HG02798 (cell line): ENCODE measurements around the gene CBY1.

Experiments
- ATAC-seq: cut with Tn5 transposase; IDR thresholded peaks from one replicate; pipeline ENCODE4 v1.9.1; 2021; ENCODE audit warnings: mild to moderate bottlenecking; ENCODE audit not compliant: unreplicated experiment, poor library complexity

The CBY1 gene

GRCh38 chr22:38719196-38719595 is 62.8 kb downstream of the CBY1 start:
- ATAC-seq = no peak

- ATAC-seq = no peak
These were observed 63.9 kb downstream of the CBY1 start for GRCh38 chr22:38720350-38720749.

- no peak for ATAC-seq
These were observed 65.1 kb downstream of the CBY1 start for GRCh38 chr22:38721551-38721950.
